Measurements from ENCODE around the gene RP2. TPM values are rescaled to one million over a fixed set of nuclear protein-coding genes. Genes with fewer than 3 reads are reported as not detected.

RP2 gene
- total RNA-seq, 1 experiment from 2014 or later, result 5.1 TPM

GRCh38 chrX:46917622-46918021, 80.8 kb downstream of the RP2 start:
- Histone ChIP-seq H3K27me3 (ENCODE audit: insufficient read depth, low read length) (no peaks in the 10 kb centered on the region), H3K4me2 (ENCODE audit: insufficient read depth, insufficient read length, low read length) (no peak overlapping the region), H3K56ac (ENCODE audit: insufficient read length, low read depth, low read length) (no peak overlapping the region), H4K8ac (replicated peaks; ENCODE audit: insufficient read length, low read depth, low read length) (no peak overlapping the region), H3K9ac (ENCODE audit: extremely low read depth, insufficient read length, low read length) (no peak overlapping the region), H3K4ac (ENCODE audit: low read depth, low read length) (no peak overlapping the region), H3K27ac (ENCODE audit: insufficient read length, low read depth, low read length) (no peak overlapping the region), H2AFZ (ENCODE audit: low read length) (no peak overlapping the region), H4K20me1 (ENCODE audit: control insufficient read depth, insufficient read depth, insufficient read length) (no peaks in the 10 kb centered on the region), H3K23ac (ENCODE audit: insufficient read length, low read depth, low read length) (no peak overlapping the region), H2BK5ac (ENCODE audit: insufficient read length, low read length) (no peak overlapping the region), H3K9me3 (ENCODE audit: control insufficient read depth, low read depth, low read length) (peaks cover 25% of the 10 kb centered on the region), H2BK15ac (ENCODE audit: low read depth, low read length) (no peak overlapping the region), H3K79me2 (ENCODE audit: insufficient read depth, low read length) (peaks cover 9% of the 10 kb centered on the region; the same call in 1 of the 2 replicates), H4K5ac (ENCODE audit: insufficient read length, low read depth, low read length) (no peak overlapping the region), H3K79me1 (ENCODE audit: insufficient read depth, low read depth, low read length, poor library complexity, severe bottlenecking) (peaks cover 7% of the 10 kb centered on the region), H2BK120ac (ENCODE audit: low read depth, low read length, poor library complexity, severe bottlenecking) (no peak overlapping the region), H2BK12ac (ENCODE audit: insufficient read length, low read depth, low read length) (no peak overlapping the region), H3K4me1 (ENCODE audit: insufficient read depth, low read length) (peaks cover 2% of the 10 kb centered on the region; the same call in 1 of the 2 replicates), H3K18ac (ENCODE audit: insufficient read length, low read depth, low read length) (no peak overlapping the region), H3K14ac (ENCODE audit: insufficient read depth, low read length) (no peak overlapping the region), H3T11ph (ENCODE audit: low read length) (no peak overlapping the region), H2AK5ac (ENCODE audit: insufficient read length, low read length) (no peak overlapping the region), H3K23me2 (ENCODE audit: insufficient read length, low read depth, low read length, poor library complexity, severe bottlenecking) (peaks cover 8% of the 10 kb centered on the region), H4K91ac (ENCODE audit: insufficient read length, low read depth, low read length) (no peak overlapping the region), H2BK20ac (ENCODE audit: low read depth, low read length, poor library complexity, severe bottlenecking) (no peak overlapping the region)
- Mint-ChIP-seq H3K4me1 (peaks cover 19 to 33% of the 10 kb centered on the region in 2 experiments), H3K4me3 (no peak overlapping the region), H3K9me3 (peaks cover 81% of the 10 kb centered on the region in 2 experiments), H3K27me3 (ENCODE audit: low read depth) (no peaks in the 10 kb centered on the region), H3K36me3 (ENCODE audit: insufficient read depth in 1 of 3, low read depth in 3 of 3) (peaks cover 22 to 26% (median 24%) of the 10 kb centered on the region in 3 experiments), H3K27ac (no peak overlapping the region)
- WGBS (ENCODE audit: extremely low coverage, insufficient read length, low lambda C conversion rate), result no CpG with 5 or more reads among the region's 1 CpG
- TF ChIP-seq CTCF (conservative IDR thresholded peaks at IDR 0.05), result no peak
- no peak for DNase-seq

Data from H9 (cell line).